ENCODE data around the gene GCK. TPM values are rescaled to one million over a fixed set of nuclear protein-coding genes. Genes with fewer than 3 reads are reported as not detected.

Gene GCK
- total and polyA plus RNA-seq, 2 of the 13 experiments (the other 11 are each of a cell fraction or from before 2014, with no cell fraction given): not detected

GRCh38 chr7:44223362-44224079, 34.3 kb upstream of the GCK start (continued):
- no peak for TF ChIP-seq CC2D1A (CRISPR knock-in tag; IDR thresholded peaks at IDR 0.05)

- TF ChIP-seq, protein P1, sequence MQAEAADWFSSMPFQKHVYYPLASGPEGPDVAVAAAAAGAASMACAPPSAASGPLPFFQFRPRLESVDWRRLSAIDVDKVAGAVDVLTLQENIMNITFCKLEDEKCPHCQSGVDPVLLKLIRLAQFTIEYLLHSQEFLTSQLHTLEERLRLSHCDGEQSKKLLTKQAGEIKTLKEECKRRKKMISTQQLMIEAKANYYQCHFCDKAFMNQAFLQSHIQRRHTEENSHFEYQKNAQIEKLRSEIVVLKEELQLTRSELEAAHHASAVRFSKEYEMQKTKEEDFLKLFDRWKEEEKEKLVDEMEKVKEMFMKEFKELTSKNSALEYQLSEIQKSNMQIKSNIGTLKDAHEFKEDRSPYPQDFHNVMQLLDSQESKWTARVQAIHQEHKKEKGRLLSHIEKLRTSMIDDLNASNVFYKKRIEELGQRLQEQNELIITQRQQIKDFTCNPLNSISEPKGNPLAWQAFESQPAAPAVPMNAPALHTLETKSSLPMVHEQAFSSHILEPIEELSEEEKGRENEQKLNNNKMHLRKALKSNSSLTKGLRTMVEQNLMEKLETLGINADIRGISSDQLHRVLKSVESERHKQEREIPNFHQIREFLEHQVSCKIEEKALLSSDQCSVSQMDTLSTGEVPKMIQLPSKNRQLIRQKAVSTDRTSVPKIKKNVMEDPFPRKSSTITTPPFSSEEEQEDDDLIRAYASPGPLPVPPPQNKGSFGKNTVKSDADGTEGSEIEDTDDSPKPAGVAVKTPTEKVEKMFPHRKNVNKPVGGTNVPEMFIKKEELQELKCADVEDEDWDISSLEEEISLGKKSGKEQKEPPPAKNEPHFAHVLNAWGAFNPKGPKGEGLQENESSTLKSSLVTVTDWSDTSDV (CRISPR knock-in tag; IDR thresholded peaks at IDR 0.05): no peak
- peak; percentile 63 for TF ChIP-seq MNT (IDR thresholded peaks at IDR 0.05)
- TF ChIP-seq ZNF253 (CRISPR knock-in tag; IDR thresholded peaks at IDR 0.05; ENCODE audit: borderline replicate concordance): no peak
- TF ChIP-seq MEIS1 (CRISPR knock-in tag; IDR thresholded peaks at IDR 0.05; ENCODE audit: borderline replicate concordance): no peak
- H3K27me3 ChIP-seq (ENCODE audit: control insufficient read depth in 1 of 2, insufficient read depth in 2 of 2, low read length in 2 of 2): peaks cover 13 to 41% of the 10 kb centered on the region in 2 experiments; a peak in 4 of 5 replicates
- 53% methylated on average over 8 of the region's 11 CpGs for WGBS (ENCODE audit: low lambda C conversion rate)
- no peaks in the 10 kb centered on the region for H3K36me3 ChIP-seq (replicated peaks in 1 of 2; ENCODE audit: control insufficient read depth in 1 of 2, insufficient read depth in 2 of 2, low read length in 2 of 2)
- H3K9ac ChIP-seq (ENCODE audit: insufficient read depth, low read depth, low read length): no peak overlapping the region
- H3K9me3 ChIP-seq (ENCODE audit: low read length): no peaks in the 10 kb centered on the region
- no peaks in the 10 kb centered on the region for H3K79me2 ChIP-seq (ENCODE audit: insufficient read depth, low read length)
- H2AFZ ChIP-seq (ENCODE audit: low read length): no peak overlapping the region
- no TSS peak for BruUV-seq (replicated peaks)
- H3K4me2 ChIP-seq (ENCODE audit: low read depth, low read length): no peak overlapping the region
- H3K4me1 ChIP-seq (ENCODE audit: insufficient read depth, low read length): peaks cover 32% of the 10 kb centered on the region
- CTCF ChIA-PET (ENCODE audit: low intra/inter-chr PET ratio, low total read pairs): interaction anchor here (0.7 kb wide), 1 partner anchor 116 kb away, joined by 3 read pairs; no protein-coding TSS in a partner anchor
- no peak for FAIRE-seq
- in situ Hi-C loops (cut with HindIII; ENCODE audit: extremely low pct_ligation_motif_present, low pct_unique_long_range_greater_than_20kb): no loop called here
- POLR2A ChIA-PET: no interaction called here
- intact Hi-C loops (cut with micrococcal nuclease; ENCODE audit: unreplicated experiment): no loop called here
- no peak for DNase-seq (ENCODE audit: low spot score)
- no peak for ATAC-seq
- no peak overlapping the region for H3K4me3 ChIP-seq (replicated peaks in 1 of 3; ENCODE audit: insufficient read depth in 1 of 3, low read depth in 2 of 3, low read length in 3 of 3)
- no peak overlapping the region for H3K27ac ChIP-seq (ENCODE audit: extremely low read length, insufficient read depth, low read length)
- H4K20me1 ChIP-seq (ENCODE audit: insufficient read depth, low read length): no peaks in the 10 kb centered on the region
Measured at GRCh38 chr7:44222776-44223261, 33.6 kb upstream of the GCK start.

Measured in HepG2 (cell line).